GM18858 (cell line): Measurements from ENCODE around the gene ASMTL.
A peak's percentile ranks its signal among the peaks of the same experiment; 100 is the strongest.
"Not testable (repeated sequence)": the region's sequence is repeated elsewhere in the genome, so short reads cannot be mapped to it uniquely, and the experiment has no call there.

ENCODE experiments used
- ATAC-seq: cut with Tn5 transposase; IDR thresholded peaks from one replicate; pipeline ENCODE4 v1.9.1; 2021; ENCODE audit not compliant: unreplicated experiment

ASMTL gene

DNA sequence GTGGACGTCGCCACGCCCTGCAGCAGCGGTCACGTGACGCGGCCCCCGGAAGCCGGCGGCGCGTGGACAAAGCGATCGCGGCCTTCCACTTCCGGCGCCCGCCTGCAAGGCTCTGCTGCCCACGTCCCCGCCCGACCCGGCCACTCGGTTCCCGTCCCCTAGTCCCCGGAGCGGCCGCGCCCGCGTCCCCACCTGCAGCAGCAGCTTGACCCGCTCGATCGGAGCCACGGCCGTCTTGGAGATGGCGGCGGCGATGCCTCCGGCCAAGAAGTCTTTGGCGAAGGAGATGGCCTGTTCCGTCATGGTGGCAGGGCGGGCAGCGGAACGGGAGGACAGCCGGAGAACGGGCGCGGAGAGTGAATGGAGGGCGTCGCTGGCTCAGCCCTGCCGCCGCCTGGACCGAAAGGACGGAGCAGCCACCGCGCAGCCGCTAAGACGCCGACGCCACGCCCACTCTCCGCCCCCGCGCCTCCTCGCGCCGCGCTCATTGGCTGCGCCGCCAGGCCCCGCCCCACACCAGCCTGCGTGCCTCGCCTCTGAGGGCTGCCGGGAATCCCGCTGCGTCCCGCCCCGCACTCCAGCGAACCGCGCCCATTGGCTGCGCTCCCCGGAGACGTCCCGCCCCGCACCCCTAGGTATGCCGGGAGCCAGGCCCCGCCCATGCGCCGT lies 60.9 kb downstream of the ASMTL start, which contains the start of gene SLC25A6:
SLC25A6 (minus strand) TSS at position 407 of the 669 bp plus-strand sequence; CDS start at position 303, 104 bp downstream.
- ATAC-seq, result peak; percentile 87

DNA sequence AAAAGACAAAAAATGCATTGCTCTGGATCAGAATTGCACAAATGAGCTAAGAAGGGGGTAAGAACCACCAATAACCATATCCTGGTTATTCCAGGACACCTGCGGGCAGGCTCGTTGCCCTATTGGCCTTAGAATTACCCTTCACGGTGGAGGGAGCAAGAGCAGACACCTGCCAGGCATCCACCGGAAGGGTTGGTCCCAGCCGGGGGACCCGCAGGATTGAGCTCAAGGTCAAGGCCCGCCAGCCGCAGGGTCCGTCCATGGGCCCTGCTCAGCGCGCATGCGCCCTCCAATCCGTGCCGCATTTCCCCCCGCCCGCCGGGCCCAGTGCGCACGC lies 61.4 kb downstream of the ASMTL start:
- no peak for ATAC-seq

DNA sequence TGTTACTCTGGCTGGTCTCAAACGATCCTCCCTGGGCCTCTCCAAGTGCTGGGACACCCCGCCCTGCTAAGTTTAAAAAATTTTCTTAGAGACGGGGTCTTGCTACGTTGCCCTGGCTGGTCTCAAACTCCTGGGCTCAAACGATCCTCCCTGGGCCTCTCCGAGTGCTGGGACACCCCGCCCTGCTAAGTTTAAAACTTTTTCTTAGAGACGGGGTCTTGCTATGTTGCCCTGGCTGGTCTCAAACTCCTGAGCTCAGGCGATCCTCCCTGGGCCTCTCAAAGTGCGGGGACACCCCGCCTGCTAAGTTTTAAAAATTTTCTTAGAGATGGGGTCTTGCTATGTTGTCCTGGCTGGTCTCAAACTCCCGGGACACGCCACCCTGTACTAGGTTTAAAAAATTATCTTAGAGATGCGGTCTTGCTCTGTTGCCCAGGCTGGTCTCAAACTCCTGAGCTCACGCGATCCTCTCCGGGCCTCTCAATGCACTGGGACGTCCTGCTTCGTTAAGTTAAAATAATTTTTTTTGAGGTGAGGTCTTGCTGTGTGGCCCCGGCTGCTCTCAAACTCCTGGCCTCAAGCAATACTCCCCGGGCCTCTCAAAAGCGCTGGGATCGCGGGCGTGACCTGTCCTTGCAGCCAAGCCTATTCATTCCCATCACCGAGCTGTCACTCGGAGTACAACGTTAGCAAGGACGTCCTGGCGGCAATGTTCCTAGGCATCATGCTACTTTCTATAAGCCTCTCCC lies 61.9 kb downstream of the ASMTL start:
- no peak for ATAC-seq

DNA sequence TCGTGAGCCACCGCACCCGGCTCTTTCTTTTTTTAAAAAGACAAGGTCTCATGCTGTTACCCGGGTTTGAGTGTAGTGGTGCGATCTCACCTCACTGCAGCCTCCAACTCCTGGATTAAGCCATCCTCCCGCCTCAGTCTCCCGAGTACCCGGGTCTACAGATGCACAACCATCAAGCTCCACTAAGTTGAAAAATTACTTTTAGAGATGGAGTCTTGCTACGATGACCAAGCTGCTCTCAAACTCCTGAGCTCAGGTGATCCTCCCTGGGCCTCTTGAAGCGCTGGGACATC lies 62.8 kb downstream of the ASMTL start:
- ATAC-seq, result no peak

DNA sequence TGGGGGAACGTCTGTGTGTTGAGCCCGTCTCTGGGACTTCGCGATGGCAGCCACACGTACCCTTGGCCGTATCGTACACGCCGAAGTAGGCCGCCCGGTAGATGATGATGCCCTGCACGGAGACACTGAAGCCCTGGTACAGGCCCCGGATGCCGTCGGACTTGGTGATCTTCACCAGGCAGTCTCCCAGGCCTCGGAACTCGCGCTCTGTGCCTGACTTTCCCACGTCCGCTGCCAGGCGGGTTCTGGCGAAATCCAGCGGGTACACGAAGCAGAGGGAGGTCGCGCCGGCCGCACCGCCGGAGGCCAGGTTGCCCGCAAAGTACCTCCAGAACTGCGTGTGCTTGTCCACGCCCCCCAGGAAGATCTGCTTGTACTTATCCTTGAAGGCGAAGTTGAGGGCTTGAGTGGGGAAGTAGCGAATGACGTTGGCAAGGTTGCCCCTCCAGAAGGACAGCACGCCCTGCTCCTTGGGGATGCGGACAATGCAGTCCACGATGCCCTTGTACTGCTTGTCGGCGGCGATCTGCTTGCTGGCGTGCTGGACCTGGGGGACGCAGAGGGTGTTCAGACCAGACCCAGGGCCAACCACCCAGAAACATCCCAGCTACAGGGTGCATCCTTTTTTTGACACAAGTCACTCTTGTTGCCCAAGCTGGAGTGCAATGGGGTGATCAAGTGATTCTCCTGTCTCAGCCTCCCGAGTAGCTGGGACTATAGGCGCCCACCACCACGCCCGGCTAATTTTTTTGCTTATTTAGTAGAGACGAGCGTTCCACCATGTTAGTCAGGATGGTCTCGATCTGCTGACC lies 63.3 kb downstream of the ASMTL start:
- no peak for ATAC-seq

DNA sequence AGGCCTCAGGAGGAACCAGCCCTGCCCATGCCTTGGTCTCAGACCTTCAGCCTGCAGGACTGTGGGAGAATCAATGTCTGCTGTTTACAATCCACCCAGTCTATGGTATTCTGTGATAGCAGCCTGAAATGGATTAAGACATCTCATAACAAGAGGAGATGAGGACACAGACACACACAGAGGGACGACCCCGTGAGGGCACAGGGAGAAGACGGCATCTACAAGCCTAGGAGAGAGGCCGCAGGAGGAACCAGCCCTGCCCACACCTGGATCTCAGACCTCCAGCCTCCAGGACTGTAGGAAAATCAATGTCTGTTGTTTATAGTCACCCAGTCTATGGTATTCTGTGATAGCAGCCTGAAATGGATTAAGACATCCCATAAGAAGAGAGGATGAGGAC lies 64.1 kb downstream of the ASMTL start:
- ATAC-seq, result no peak

DNA sequence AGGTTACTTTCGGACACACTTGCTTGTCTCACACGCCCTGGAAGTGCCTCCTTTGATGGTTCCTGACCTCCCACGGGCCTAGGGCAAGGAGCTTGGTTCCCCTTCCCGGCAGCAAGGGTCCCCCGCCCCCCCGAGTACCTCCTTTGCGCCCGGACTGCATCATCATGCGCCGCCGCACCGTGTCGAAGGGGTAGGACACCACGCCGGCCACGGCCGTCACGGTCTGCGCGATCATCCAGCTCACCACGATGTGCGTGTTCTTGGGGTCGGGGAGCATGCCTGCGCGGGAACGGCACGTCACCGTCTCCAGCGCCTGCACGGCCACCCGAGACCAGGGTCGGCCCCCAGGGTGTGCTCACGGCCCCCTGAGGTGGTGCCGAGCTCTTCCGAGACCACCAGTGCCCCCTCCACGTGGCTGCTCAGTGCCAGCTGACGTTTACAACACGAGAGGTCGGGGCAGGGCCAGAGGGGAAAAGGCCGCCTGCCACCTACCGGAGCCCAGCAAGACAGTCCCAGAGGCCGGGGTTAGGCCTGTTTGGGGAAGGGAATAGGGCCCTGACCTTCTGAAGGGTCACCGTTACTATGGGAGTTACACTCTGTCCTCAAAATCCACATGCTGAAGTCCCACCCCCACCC lies 65.5 kb downstream of the ASMTL start:
- ATAC-seq, result no peak

DNA sequence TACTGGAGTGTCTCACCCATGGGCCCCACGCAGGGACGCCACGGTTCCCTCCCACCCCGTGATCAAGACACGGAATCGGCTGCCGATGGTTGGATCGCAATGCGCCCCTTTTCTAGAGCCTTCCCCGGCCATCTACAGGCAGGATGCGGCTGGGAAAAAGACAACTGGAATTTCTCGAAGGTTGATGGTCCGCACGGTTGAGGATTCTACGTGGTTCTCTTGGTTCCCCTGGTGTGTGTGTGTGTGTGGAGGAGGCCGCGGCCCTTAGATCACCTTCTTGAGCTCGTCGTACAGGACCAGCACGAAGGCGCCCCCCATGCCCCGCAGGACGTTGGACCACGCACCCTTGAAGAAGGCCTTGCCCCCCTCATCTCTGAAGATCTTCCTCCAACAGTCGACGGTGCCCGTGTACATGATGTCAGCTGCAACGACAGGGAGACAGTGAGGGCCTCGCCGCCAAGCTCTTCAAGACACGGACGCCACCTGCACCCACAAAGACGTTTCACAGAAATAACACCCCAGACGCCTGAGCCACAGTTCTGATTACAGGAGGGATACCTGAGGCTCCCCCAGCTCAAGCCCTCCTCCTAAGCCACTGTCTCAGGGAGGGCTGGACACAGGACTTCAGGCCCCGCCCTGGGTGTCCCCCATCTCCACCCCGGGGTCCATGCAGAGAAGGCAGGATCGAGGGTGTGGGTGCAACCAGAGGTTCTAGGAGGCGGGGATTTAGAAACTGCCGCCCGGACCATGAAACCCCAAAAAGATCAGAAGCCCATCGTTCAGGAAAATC lies 66.2 kb downstream of the ASMTL start:
- ATAC-seq, result no peak

DNA sequence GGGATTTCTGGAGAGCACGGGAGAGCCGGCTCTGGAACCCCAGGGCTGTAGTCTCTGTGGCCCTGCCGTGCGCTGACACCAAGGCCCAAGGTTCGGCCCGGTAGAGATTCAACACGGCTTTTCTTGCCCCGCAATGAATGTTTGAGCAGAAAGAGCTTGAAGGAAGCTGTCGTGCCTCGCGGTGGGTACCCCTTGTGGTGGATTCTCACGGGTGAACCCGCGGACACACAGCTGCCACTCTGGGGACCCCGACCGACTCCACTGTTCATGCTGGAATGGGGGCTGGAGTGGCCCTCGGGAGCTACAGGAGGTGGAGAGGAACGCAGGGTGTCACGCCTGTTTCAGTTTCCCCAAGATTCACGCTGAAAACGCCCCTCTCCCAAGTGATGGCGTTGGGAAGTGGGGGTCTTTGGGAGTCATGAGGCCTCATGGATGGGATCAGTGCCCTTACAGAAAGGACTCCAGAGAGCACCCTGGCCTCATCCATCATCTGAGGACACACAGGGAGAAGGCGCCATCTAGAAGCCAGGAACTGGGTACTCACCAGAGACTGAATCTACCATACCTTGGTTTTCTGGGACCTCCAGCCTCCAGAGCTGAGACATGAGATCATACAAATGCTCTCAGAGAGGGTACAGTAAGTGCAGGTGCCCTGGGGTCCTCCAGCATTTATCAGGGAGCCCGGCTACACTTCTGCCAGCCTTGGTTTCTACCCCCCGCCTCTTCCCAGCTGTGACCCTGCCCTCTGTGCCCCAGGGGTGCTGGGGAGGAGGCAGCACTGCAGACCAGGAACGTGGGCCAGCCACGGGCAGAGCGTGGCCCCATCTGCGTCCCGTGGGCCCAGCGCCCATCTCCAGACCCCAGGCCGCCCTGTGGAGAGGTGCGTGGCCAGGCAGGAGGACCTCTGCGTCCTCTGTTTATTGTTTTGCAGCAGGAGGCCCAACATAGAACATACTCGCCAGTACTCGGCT lies 67.2 kb downstream of the ASMTL start:
- no peak for ATAC-seq

DNA sequence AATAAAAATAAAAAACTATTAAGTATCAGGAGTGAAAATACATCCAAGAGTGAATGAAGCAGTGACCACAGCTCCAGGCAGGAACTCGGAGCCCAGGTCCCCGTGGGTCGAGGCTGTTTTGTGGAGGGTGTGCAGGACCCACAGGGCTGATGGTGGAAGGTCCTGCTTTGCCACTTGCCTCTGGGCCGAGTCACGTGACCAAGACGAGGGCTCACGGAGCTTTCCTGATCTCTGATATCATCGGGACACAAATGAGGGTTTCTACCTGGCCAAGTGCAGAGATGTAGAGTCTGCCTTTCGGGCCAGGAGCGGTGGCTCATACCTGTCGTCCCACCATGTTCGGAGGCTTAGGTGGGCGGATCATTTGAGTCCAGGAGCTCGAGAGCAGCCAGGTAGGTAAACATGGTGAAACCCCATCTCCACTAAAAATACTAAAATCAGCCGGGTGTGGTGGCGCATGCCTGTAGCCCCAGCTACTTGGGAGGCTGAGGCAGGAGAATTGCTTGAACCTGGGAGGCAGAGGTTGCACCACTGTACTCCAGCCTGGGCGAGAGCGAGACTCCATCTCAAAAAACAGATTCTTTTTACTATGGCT lies 68.0 kb downstream of the ASMTL start:
- ATAC-seq, result no peak

DNA sequence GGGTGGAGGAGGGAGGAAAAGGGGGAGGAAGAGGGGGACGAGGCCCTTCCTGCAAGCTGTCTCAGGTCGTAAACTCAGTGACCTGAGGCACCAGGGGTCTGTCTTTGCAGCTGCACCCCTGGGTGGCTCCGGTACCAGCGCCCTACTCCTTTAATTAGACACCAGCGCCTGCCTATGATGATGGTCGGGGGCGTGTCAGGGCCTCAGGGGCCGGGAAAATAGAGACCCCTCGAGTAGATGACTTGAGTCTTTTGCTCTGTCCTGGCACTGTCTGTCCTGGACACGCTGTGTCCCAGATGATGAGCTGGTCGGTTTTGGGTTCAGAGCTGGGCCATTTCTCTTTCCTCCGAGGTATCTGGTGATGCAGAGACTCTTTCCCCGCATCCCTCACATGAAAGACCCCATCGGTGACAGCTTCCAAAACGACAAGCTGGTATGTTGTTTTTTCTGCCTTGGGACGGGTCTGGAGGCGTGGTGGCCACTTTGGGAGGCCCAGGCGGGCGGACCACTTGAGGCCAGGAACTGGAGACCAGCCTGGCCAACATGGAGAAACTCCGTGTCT lies 72.0 kb downstream of the ASMTL start:
- no peak for ATAC-seq

DNA sequence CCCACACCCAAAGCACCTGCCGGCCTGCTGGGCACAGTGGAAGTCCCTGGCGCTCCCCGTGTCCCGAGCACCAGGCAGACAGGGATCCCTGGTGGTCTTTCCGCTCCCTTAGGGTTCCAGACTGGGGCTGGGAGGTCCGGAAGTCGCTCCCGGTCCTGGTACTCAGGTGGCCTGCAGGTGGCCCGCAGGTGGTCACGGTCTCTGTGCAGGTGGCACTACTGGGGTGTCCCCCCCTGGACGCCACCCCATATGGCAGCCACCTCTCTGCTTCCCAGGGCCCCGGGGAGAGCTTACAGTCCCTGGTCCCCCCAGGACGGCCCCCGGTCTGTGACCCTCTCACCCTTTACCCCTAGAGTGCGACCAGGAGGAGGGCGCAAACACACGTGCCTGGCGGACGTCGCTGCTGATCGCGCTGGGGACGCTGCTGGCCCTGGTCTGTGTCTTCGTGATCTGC lies 74.4 kb downstream of the ASMTL start:
- ATAC-seq, result no peak

DNA sequence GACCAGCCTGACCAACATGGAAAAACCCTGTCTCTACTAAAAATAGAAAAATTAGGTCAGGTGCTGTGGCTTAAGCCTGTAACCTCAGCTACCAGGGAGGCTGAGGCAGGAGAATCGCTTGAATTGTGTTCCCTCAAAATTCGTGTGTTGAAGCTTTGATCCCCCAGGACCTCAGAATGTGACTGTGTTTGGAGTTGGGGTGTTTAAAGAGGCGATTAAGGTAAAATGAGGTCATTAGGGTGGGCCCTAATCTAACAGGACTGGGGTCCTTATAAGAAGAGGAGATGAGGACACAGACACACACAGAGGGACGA lies 84.4 kb downstream of the ASMTL start:
- ATAC-seq, result no peak

DNA sequence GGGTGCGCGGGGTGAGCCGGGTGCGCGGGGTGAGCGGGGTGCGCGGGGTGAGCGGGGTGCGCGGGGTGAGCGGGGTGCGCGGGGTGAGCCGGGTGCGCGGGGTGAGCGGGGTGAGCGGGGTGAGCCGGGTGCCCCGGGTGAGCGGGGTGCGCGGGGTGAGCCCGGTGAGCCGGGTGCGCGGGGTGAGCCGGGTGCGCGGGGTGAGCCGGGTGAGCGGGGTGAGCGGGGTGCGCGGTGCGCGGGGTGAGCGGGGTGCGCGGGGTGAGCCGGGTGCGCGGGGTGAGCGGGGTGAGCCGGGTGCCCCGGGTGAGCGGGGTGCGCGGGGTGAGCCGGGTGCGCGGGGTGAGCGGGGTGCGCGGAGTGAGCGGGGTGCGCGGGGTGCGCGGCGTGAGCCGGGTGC lies 86.3 kb downstream of the ASMTL start:
- not testable (repeated sequence) for ATAC-seq

DNA sequence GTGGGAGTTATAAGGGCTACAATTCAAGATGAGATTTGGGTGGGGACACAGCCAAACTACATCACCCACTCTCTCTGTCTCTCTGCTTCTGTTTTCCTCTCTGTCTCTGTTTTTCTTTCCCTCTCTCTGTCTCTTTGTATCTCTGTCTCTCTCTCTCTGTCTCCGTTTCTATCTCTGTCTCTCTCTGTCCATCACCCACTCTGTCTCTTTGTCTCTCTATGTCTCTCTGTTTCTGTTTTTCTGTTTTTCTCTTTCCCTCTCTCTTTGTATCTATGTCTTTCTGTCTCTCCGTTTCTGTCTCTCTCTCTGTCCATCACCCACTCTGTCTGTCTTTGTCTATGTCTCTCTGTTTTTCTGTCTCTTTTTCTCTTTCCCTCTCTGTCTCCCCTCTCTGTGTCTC lies 90.8 kb downstream of the ASMTL start:
- ATAC-seq, result no peak

DNA sequence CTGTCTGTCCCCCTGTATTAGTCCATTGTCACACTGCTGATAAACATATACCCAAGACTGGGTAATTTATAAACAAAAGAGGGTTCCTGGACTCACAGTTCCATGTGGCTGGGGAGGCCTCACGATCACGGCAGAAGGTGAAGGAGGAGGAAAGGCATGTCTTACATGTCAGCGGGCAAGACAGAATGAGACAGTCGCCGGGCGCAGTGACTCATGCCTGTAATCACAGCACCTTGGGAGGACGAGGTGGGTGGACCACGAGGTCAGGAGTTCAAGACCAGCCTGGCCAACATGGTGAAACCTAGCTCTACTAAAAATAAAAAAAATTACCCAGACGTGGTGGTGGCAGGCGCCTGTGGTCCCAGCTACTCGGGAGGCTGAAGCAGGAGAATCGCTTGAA lies 91.4 kb downstream of the ASMTL start:
- ATAC-seq, result no peak

DNA sequence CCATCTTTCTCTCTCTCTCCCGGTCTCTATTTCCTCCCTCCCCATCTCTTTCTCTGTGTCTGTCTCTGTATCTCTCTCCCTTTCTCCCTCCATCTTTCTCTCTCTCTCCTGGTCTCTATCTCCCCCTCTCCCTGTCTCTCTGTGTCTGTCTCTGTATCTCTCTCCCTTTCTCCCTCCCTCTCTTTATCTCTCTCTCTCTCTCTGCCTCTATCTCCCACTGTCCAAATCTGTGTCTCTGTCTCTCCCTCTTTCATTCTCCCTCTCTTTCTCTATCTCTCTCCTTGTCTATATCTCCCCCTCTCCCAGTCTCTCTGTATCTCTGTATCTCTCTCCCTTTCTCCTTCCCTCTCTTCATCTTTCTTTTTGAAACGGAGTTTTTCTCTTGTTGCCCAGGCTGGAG lies 92.5 kb downstream of the ASMTL start:
- no peak for ATAC-seq

DNA sequence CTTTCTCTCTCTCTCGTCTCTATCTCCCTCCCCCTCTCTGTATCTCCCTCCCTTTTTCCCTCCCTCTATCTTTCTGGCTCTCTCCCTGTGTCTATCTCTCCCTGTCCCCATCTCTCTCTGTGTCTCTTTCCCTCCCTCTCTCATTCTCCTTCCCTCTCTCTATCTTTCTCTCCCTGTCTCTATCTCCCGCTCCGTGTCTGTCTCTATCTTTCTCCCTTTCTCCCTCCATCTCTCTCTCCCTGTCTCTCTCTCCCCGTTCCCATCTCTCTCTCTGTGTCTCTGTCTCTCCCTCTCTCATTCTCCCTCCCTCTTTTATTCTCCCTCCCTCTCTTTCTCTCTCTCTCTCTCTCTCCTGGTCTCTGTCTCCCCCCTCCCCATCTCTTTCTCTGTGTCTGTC lies 93.2 kb downstream of the ASMTL start:
- ATAC-seq, result no peak

DNA sequence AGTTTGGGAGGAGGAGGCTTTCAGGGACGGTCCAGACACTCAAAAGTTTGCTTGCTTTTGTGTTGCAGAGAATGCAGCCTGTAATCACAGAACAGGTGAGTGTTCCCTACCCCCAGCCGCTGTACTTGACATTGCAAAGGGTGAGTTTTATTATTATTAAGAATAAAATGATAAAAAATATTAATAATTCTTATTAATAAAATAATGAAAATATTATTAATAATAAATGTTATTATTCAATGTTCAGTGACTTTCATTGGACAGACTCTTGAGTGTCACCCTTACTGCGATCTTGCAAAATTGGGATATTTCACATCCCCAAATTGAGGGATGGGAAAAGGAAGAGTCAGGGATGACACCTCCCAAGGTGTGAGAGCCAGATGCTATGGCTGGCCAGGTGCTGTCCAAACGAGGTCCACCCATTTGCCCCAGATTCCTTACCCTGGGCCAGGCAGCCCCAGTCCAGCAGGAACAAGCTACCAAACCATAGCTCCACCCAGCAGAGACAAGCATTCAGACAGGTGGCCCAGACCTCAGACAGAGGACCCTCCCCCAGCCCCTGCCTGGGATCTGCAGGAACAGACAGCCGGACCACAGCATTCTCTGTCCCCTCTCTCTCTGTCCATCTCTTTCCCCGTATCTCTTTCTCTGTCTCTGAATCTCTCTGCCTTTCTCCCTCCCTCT lies 93.8 kb downstream of the ASMTL start:
- ATAC-seq, result no peak
